ENCODE data around the gene AADACL4. TPM values are rescaled to one million over a fixed set of nuclear protein-coding genes. Genes with fewer than 3 reads are reported as not detected.
A peak's percentile ranks its signal among the peaks of the same experiment; 100 is the strongest.

AADACL4 gene
- total and polyA plus RNA-seq, 2 of the 8 experiments (the other 6 are each of a cell fraction or from before 2014, with no cell fraction given): 0.08 TPM; not detected in 1

DNA sequence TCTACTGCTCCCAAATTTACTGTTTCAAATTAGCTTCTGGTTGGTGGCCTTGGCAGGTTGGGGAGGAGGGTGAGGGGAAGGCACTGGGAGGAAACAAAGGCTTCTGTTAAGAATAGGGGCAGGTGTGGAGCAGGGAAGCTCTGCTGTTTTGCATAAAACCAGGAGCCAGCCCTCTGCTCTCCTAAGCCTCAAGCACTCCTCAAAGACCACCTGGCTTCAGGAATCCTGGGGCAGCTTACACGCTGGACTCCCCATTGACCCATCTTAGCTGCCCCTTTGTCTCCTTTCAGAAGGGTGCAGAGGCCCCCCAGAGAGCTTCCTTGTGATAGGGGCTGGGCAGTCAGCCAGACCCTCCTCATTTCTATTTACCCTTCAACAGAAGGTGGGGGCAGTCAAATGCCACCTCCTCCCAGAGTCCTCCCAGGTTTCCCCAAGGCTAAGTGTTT is 14.4 kb upstream of the AADACL4 start:
- Histone ChIP-seq H4K91ac (replicated peaks; ENCODE audit: insufficient read length, low read length) (peak overlapping the region; percentile 9), H3K79me2 (ENCODE audit: control insufficient read depth in 1 of 2, insufficient read depth in 2 of 2, low read length in 2 of 2) (no peaks in the 10 kb centered on the region), H4K8ac (ENCODE audit: extremely low read depth, insufficient read depth, low read length) (no peak overlapping the region), H3K4ac (replicated peaks; ENCODE audit: insufficient read length, low read depth, low read length) (no peak overlapping the region), H3K79me1 (ENCODE audit: low read depth, low read length) (no peaks in the 10 kb centered on the region), H3K18ac (ENCODE audit: extremely low read depth, low read length) (no peak overlapping the region), H2AK5ac (ENCODE audit: low read depth, low read length) (0 out of 2 replicates have a peak overlapping the region, but pooled peaks have one; percentile 76), H2AFZ (ENCODE audit: low read length) (no peak overlapping the region), H3K56ac (replicated peaks; ENCODE audit: insufficient read length, low read depth, low read length) (no peak overlapping the region), H4K20me1 (replicated peaks in 1 of 2; ENCODE audit: control insufficient read depth in 1 of 2, insufficient read depth in 2 of 2, low read length in 2 of 2) (no peaks in the 10 kb centered on the region), H3K27me3 (replicated peaks in 1 of 4; ENCODE audit: control insufficient read depth in 3 of 4, extremely low read depth in 1 of 4, insufficient read depth in 3 of 4, low read length in 3 of 4) (no peaks in the 10 kb centered on the region), H2BK15ac (ENCODE audit: low read length) (no peak overlapping the region), H3K4me3 (ENCODE audit: extremely low read depth in 1 of 4, insufficient read depth in 2 of 4, low read depth in 3 of 4, low read length in 4 of 4) (no peak overlapping the region), H3K9me3 (ENCODE audit: insufficient read depth in 2 of 2, low read depth in 1 of 2, low read length in 1 of 2) (no peaks in the 10 kb centered on the region; a peak in 1 of 4 replicates), H3K23ac (ENCODE audit: insufficient read length) (no peak overlapping the region), H3K14ac (ENCODE audit: insufficient read length) (no peak overlapping the region), H2BK20ac (ENCODE audit: low read length) (peak overlapping the region; percentile 100; the same call in 1 of the 2 replicates), H2BK5ac (ENCODE audit: low read depth, low read length) (peak overlapping the region; percentile 99; the same call in 1 of the 2 replicates), H3K27ac (ENCODE audit: low read depth, low read length) (peak overlapping the region; percentile 64; the same call in 1 of the 2 replicates), H3K4me2 (ENCODE audit: insufficient read depth in 1 of 2, low read depth in 2 of 2, low read length in 2 of 2) (peak overlapping the region; percentile 6 to 51; a peak in 2 of 4 replicates), H3K4me1 (replicated peaks in 1 of 4; ENCODE audit: control insufficient read depth in 3 of 4, insufficient read depth in 4 of 4, low read length in 3 of 4) (peaks cover 10 to 28% (median 20%) of the 10 kb centered on the region in 4 experiments), H3K9ac (replicated peaks in 1 of 4; ENCODE audit: extremely low read depth in 1 of 4, low read depth in 3 of 4, low read length in 3 of 4) (no peak overlapping the region), H2BK12ac (ENCODE audit: low read depth, low read length) (0 out of 2 replicates have a peak overlapping the region, but pooled peaks have one; percentile 100), H4K5ac (ENCODE audit: insufficient read length, low read depth, low read length) (no peak overlapping the region), H3K23me2 (ENCODE audit: low read depth, low read length) (no peaks in the 10 kb centered on the region), H2BK120ac (replicated peaks; ENCODE audit: low read depth, low read length) (no peak overlapping the region), H3K36me3 (ENCODE audit: control insufficient read depth in 2 of 4, insufficient read depth in 4 of 4, low read length in 3 of 4) (no peaks in the 10 kb centered on the region)
- FAIRE-seq (peak; percentile 77), DNase-seq (ENCODE audit: low read depth in 1 of 2, low spot score in 2 of 2) (peak; percentile 67 to 76)
- WGBS, 2 experiments (ENCODE audit: extremely low coverage in 1 of 2, insufficient coverage in 1 of 2, insufficient read length in 1 of 2, insufficient replicate concordance in 2 of 2, low coverage in 1 of 2, low lambda C conversion rate in 2 of 2, missing lambda C conversion rate in 1 of 2): 0% methylated on average over 1 of the region's 1 CpG; no CpG with 5 or more reads in 1 of the 2 experiments
- CTCF ChIA-PET (ENCODE audit: partially characterized antibody): interaction anchor here (0.8 to 3.3 kb wide), 12 partner anchors 9 to 354 kb away, joined by 3 to 20 read pairs (median 3); partner anchors contain the start of genes AADACL4 and DHRS3
- POLR2A ChIA-PET (ENCODE audit: partially characterized antibody): interaction anchor here (0.9 to 2.3 kb wide), 6 partner anchors 11 to 722 kb away, joined by 3 to 32 read pairs (median 4); partner anchors contain the start of gene DHRS3
- TF ChIP-seq TCF12 (IDR thresholded peaks at IDR 0.05; ENCODE audit: low read depth, low read length): peak; percentile 83
- TF ChIP-seq, protein P1, sequence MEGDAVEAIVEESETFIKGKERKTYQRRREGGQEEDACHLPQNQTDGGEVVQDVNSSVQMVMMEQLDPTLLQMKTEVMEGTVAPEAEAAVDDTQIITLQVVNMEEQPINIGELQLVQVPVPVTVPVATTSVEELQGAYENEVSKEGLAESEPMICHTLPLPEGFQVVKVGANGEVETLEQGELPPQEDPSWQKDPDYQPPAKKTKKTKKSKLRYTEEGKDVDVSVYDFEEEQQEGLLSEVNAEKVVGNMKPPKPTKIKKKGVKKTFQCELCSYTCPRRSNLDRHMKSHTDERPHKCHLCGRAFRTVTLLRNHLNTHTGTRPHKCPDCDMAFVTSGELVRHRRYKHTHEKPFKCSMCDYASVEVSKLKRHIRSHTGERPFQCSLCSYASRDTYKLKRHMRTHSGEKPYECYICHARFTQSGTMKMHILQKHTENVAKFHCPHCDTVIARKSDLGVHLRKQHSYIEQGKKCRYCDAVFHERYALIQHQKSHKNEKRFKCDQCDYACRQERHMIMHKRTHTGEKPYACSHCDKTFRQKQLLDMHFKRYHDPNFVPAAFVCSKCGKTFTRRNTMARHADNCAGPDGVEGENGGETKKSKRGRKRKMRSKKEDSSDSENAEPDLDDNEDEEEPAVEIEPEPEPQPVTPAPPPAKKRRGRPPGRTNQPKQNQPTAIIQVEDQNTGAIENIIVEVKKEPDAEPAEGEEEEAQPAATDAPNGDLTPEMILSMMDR (IDR thresholded peaks at IDR 0.05; ENCODE audit: control extremely low read depth in 1 of 3, insufficient read depth in 1 of 3, low read depth in 1 of 3, low read length in 3 of 3): no peak
- TF ChIP-seq RXRA (IDR thresholded peaks at IDR 0.05; ENCODE audit: insufficient read depth, low read depth, low read length): 0 out of 2 replicates have a peak, but pooled peaks have one; percentile 20
- no peak for TF ChIP-seq RFX5 (IDR thresholded peaks at IDR 0.05; ENCODE audit: borderline replicate concordance, low read depth, low read length)
- no peak for TF ChIP-seq MAFK (IDR thresholded peaks at IDR 0.05; ENCODE audit: low read depth, low read length)
- TF ChIP-seq HDAC2 (IDR thresholded peaks at IDR 0.05; ENCODE audit: borderline replicate concordance in 1 of 2, low read depth in 2 of 2, low read length in 2 of 2): peak; percentile 73 to 96; a peak in 3 of 4 replicates
- no peak for TF ChIP-seq ZNF274 (IDR thresholded peaks at IDR 0.05; ENCODE audit: borderline replicate concordance, extremely low read depth, low read length)
- TF ChIP-seq CBX8 (IDR thresholded peaks at IDR 0.05; ENCODE audit: borderline replicate concordance, low read depth, low read length): no peak
- TF ChIP-seq GTF2F1 (IDR thresholded peaks at IDR 0.05; ENCODE audit: borderline replicate concordance, low read depth, low read length): no peak
- 0 out of 2 replicates have a peak, but pooled peaks have one; percentile 31 for TF ChIP-seq EGR1 (IDR thresholded peaks at IDR 0.05; ENCODE audit: borderline replicate concordance, low read depth, low read length)

Data from H1 (cell line).